ENCODE measurements around the gene MCRIP1.

Gene MCRIP1

GRCh38 chr17:81839301-81839700 lies 6.2 kb upstream of the MCRIP1 start:
- TF ChIP-seq TAF1 (IDR thresholded peaks at IDR 0.05; ENCODE audit: borderline replicate concordance, low read depth, low read length) (no peak), POLR2AphosphoS5 (IDR thresholded peaks at IDR 0.05; ENCODE audit: low read depth, low read length) (no peak), POLR2A (IDR thresholded peaks at IDR 0.05; ENCODE audit: low read depth, low read length) (no peak)
- FAIRE-seq (no peak), DNase-seq (ENCODE audit: insufficient read length) (no peak)

- TF ChIP-seq TAF1 (IDR thresholded peaks at IDR 0.05; ENCODE audit: borderline replicate concordance, low read depth, low read length) (no peak), POLR2AphosphoS5 (IDR thresholded peaks at IDR 0.05; ENCODE audit: low read depth, low read length) (no peak), POLR2A (IDR thresholded peaks at IDR 0.05; ENCODE audit: low read depth, low read length) (no peak)
- FAIRE-seq (no peak), DNase-seq (ENCODE audit: insufficient read length) (no peak)
These were observed 5.7 kb upstream of the MCRIP1 start for GRCh38 chr17:81838753-81839255.

- DNase-seq (ENCODE audit: insufficient read length) (no peak), FAIRE-seq (no peak)
- no peak for TF ChIP-seq POLR2AphosphoS5 (IDR thresholded peaks at IDR 0.05; ENCODE audit: low read depth, low read length)
- no peak for TF ChIP-seq POLR2A (IDR thresholded peaks at IDR 0.05; ENCODE audit: low read depth, low read length)
- TF ChIP-seq TAF1 (IDR thresholded peaks at IDR 0.05; ENCODE audit: borderline replicate concordance, low read depth, low read length): no peak
These were observed 4.5 kb upstream of the MCRIP1 start for GRCh38 chr17:81837641-81838040.

DNA sequence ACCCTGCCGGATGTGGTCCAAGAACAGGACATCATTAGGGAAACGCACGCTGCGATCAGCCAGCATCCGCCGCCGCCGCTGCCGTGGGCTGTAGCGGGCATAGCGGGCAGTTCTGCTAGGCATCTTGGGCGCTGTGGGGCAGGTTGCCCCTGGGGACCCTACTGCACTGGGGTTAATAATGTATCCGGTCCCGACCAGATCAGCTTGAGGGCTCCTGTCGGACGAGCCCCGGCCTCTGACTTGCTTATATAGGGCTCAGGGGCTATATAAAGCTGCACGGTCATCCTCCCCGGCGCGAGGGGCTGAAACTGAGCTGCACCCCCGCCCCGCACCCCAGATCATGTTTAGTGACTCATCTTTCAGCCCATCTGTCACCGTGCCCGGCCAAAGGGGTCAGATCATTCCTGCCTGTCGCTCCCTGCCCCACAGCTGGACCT lies 1.8 kb upstream of the MCRIP1 start, which contains the start of gene PPP1R27:
PPP1R27 (minus strand) TSS at position 220 of the 437 bp plus-strand sequence; CDS start at position 123, 97 bp downstream.
- FAIRE-seq (no peak), DNase-seq (ENCODE audit: insufficient read length) (no peak)
- TF ChIP-seq TAF1 (IDR thresholded peaks at IDR 0.05; ENCODE audit: borderline replicate concordance, low read depth, low read length): no peak
- no peak for TF ChIP-seq POLR2A (IDR thresholded peaks at IDR 0.05; ENCODE audit: low read depth, low read length)

DNA sequence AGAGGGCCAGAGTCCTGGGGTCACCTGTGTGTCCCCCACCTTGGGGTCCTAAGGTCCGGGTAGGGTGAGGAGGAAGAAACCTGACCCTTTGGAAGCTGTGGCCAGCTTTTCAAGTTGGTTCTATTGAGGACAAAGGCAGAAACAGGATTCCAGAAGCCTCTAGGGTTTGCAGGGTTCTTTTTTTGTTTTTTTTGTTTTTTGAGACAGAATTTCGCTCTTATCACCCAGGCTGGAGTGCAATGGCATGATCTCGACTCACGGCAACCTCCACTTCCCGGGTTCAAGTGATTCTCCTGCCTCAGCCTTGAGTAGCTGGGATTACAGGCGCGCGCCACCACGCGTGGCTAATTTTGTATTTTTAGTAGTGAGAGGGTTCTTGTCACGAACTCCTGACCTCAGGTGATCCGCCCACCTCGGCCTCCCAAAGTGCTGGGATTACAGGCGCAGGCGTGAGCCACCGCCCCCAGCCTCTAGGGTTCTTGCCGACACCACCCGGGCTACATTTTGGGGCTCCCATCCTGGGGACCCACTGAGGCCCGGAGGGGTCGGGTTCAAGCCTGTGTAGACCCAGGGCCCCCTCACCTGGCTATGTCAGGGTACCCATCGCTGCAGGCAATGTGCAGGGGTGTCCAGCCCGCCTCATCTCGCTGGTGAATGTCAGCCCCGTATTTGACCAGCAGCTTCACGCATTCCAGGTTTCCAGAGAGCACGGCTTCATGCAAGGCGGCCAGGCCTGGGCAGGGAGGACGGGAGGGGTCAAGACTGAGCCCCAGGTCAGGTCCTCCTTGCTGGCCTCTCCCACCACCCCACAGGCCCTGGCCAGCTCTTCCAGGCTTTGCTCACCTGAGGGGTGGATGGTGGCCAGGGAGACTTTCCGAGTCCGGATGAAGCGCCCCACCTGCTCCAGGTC lies 1.1 kb upstream of the MCRIP1 start:
- TF ChIP-seq POLR2A (IDR thresholded peaks at IDR 0.05; ENCODE audit: low read depth, low read length) (no peak), POLR2AphosphoS5 (IDR thresholded peaks at IDR 0.05; ENCODE audit: low read depth, low read length) (no peak), TAF1 (IDR thresholded peaks at IDR 0.05; ENCODE audit: borderline replicate concordance, low read depth, low read length) (no peak)
- DNase-seq (ENCODE audit: insufficient read length) (no peak), FAIRE-seq (no peak)

DNA sequence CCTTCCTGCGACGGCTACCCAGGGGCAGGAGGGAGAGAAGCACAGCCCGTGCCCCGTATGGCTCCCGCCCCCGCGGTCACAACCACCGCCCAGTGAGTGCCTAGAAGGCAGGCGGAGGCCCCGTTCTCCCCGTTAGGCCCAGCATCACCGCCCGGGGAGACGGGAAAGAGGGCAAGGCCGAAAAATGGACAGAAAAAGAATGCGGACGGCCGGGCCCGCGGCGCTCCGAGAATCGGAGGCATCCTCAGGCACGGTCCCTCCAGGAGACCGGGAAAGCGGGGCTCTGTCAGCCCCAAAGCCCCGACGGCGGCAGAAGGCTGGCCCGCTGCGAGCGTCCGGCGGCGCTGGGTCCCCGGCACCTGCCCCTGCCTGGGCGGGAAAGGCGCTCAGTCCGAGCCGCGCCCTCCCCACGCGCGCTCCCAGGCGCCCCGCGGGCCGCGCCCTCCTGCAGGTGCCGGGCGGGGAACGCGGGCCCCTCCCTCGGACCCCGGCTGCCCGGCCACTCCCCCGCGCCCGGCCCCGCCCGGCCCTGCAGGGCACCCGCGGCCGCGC lies 407 bp downstream of the MCRIP1 start:
- FAIRE-seq (no peak), DNase-seq (ENCODE audit: insufficient read length) (no peak)
- TF ChIP-seq TAF1 (IDR thresholded peaks at IDR 0.05; ENCODE audit: borderline replicate concordance, low read depth, low read length) (0 out of 2 replicates have a peak, but pooled peaks have one; percentile 11), POLR2A (IDR thresholded peaks at IDR 0.05; ENCODE audit: low read depth, low read length) (no peak), POLR2AphosphoS5 (IDR thresholded peaks at IDR 0.05; ENCODE audit: low read depth, low read length) (no peak)

DNA sequence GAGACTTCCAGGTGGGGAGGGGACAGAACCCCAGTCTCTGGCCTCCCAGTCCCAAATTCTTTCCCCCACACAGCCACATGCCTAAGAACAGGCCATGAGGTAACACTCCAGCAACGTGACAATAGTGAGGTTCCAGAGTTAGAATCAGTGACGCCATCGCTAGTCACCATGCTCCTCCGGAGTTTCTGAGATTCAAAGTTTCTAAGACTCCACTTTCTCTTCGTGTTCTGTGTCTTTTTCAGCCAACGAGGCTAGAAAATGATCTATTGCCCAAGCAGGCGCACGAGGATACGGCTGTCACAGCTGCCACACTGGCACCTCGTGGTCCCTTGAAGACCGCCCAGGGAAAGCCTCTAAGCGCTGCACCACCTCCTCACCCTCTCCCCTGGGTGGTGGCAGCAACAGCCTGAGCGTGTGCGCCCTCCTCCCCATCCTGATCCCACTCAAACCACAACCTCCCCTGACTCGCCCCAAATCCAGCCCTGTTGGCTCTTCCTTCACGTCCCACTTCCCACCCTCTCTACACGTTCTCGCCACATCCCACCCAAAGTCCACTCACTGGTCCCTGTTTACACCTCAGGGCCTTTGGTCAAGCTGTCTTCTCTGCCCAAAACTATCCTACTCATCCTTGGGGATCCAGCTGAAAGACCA lies 1.0 kb downstream of the MCRIP1 start:
- FAIRE-seq (peak; percentile 77), DNase-seq (ENCODE audit: insufficient read length) (no peak)
- TF ChIP-seq TAF1 (IDR thresholded peaks at IDR 0.05; ENCODE audit: borderline replicate concordance, low read depth, low read length) (no peak), POLR2AphosphoS5 (IDR thresholded peaks at IDR 0.05; ENCODE audit: low read depth, low read length) (no peak), POLR2A (IDR thresholded peaks at IDR 0.05; ENCODE audit: low read depth, low read length) (no peak)

- no peak for DNase-seq (ENCODE audit: insufficient read length)
- no peak for FAIRE-seq
These were observed 1.5 kb downstream of the MCRIP1 start for GRCh38 chr17:81831563-81831956.

DNA sequence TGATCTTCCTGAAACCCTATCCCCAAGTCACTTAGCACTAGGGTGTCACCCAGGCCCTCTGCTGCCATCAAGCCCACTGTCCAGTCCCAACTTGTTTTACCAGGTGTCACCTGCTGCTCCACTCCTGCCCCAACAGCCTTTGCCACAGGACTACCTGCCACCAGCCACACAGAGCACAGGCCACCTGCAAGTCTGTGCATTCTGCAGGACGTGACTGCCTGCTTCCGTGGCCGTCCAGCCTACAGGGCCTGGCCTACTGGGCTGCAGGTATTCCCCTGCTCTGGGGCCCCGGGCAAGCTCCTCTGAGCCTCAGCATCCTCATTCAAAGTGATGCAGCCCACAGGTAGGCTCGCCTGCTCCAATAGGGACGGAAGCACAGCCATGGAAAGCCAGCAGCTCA lies 3.2 kb downstream of the MCRIP1 start:
- TF ChIP-seq POLR2A (IDR thresholded peaks at IDR 0.05; ENCODE audit: low read depth, low read length) (no peak), TAF1 (IDR thresholded peaks at IDR 0.05; ENCODE audit: borderline replicate concordance, low read depth, low read length) (no peak), POLR2AphosphoS5 (IDR thresholded peaks at IDR 0.05; ENCODE audit: low read depth, low read length) (no peak)
- FAIRE-seq (no peak), DNase-seq (ENCODE audit: insufficient read length) (no peak)

More at GRCh38 chr17:81831563-81831956, 1.5 kb downstream of the MCRIP1 start:
- no peak for TF ChIP-seq POLR2A (IDR thresholded peaks at IDR 0.05; ENCODE audit: low read depth, low read length)

- FAIRE-seq: no peak
- no peak for TF ChIP-seq TAF1 (IDR thresholded peaks at IDR 0.05; ENCODE audit: borderline replicate concordance, low read depth, low read length)
- no peak for TF ChIP-seq POLR2AphosphoS5 (IDR thresholded peaks at IDR 0.05; ENCODE audit: low read depth, low read length)
- TF ChIP-seq POLR2A (IDR thresholded peaks at IDR 0.05; ENCODE audit: low read depth, low read length): no peak
These were observed 4.4 kb downstream of the MCRIP1 start for GRCh38 chr17:81828656-81829055.

DNA sequence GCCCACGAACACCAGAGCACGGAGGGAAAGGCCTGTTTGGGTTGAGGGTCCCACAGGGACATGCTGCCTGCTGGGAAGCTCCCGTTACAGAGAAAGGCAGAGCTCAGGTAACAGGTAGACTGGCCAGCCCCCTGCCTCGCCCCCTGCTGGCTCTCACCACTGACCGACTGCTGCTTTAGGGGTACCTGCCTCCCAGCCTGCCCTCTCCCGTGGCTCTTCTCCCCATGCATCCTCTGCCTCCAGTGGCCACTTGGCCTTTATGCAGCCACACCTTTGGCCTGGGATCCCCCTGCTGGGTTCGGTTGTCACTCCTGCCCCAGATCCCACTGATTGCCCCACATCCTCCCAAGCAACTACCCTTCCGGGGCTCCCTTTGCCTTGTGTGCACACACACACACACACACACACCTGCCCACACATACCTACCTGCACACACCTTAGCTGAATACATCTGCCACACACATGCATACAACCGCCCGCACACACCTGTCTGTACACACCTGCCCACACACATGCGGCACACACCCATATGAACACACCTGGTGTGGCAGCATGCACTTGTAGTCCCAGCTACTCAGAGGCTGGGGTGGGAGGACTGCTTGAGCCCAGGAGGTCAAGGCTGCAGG lies 7.1 kb downstream of the MCRIP1 start:
- TF ChIP-seq POLR2A (IDR thresholded peaks at IDR 0.05; ENCODE audit: low read depth, low read length) (no peak), POLR2AphosphoS5 (IDR thresholded peaks at IDR 0.05; ENCODE audit: low read depth, low read length) (no peak), TAF1 (IDR thresholded peaks at IDR 0.05; ENCODE audit: borderline replicate concordance, low read depth, low read length) (no peak)

More at GRCh38 chr17:81828656-81829055, 4.4 kb downstream of the MCRIP1 start:
- DNase-seq (ENCODE audit: insufficient read length): no peak

More for the DNA sequence above, 7.1 kb downstream of the MCRIP1 start:
- DNase-seq (ENCODE audit: insufficient read length): no peak
- FAIRE-seq: no peak

Measured in GM12892 (cell line).